HL-60 (cell line): ENCODE measurements around the gene RAB10.

ENCODE experiments used
- DNase-seq, 2 experiments: peaks; one replicate each; pipeline ENCODE4 v3.0.0-alpha.2; 2010 to 2020; ENCODE audit warnings: low read depth in 1 of 2, low spot score in 1 of 2
- H3K27ac ChIP-seq: fragments of 250-450 bp; sonication (Bioruptor Pico); replicated peaks from 2 replicates; pipeline ENCODE4 v1.5.1; 2020; ENCODE audit warnings: mild to moderate bottlenecking, moderate library complexity
- H3K27me3 ChIP-seq: fragments of 250-450 bp; sonication (Bioruptor Pico); 2 replicates; pipeline ENCODE4 v1.5.1; 2021; ENCODE audit warnings: mild to moderate bottlenecking, moderate library complexity; ENCODE audit not compliant: insufficient read depth, poor library complexity, severe bottlenecking
- H3K4me3 ChIP-seq: replicated peaks from 2 replicates; pipeline ENCODE4 v1.5.1; 2011; ENCODE audit warnings: mild to moderate bottlenecking, control low read depth, low read length; ENCODE audit not compliant: insufficient read depth
- CTCF ChIP-seq: IDR thresholded peaks from one replicate; pipeline ENCODE4 v1.5.1; 2011; ENCODE audit warnings: low read length, control low read depth, inconsistent platforms; ENCODE audit not compliant: insufficient read depth
- GABPA ChIP-seq: IDR thresholded peaks from 2 replicates; pipeline ENCODE4 v1.6.1; 2012; ENCODE audit warnings: low read depth
- POLR2AphosphoS5 ChIP-seq: IDR thresholded peaks from 2 replicates; pipeline ENCODE4 v1.6.1; 2012; ENCODE audit warnings: low read depth
- REST ChIP-seq: IDR thresholded peaks from 2 replicates; pipeline ENCODE4 v1.6.1; 2012; ENCODE audit warnings: low read depth; ENCODE audit not compliant: insufficient replicate concordance
- SPI1 ChIP-seq: IDR thresholded peaks from 2 replicates; pipeline ENCODE4 v1.6.1; 2012; ENCODE audit warnings: low read depth, mild to moderate bottlenecking, borderline replicate concordance

The RAB10 gene

GRCh38 chr2:26073830-26074229, 39.9 kb downstream of the RAB10 start:
- no peak for DNase-seq
- TF ChIP-seq REST (no peak), GABPA (no peak), SPI1 (no peak)
- H3K27ac ChIP-seq: no peak overlapping the region
- H3K4me3 ChIP-seq: no peak overlapping the region
- no peaks in the 10 kb centered on the region for H3K27me3 ChIP-seq

- Histone ChIP-seq H3K27ac (no peak overlapping the region), H3K4me3 (no peak overlapping the region), H3K27me3 (no peaks in the 10 kb centered on the region)
- no peak for DNase-seq
- TF ChIP-seq CTCF (no peak), POLR2AphosphoS5 (no peak), SPI1 (no peak), GABPA (no peak), REST (no peak)
These were observed 40.8 kb downstream of the RAB10 start for GRCh38 chr2:26074676-26075075.

- no peak overlapping the region for H3K27ac ChIP-seq
- no peak for DNase-seq
These were observed 41.3 kb downstream of the RAB10 start for GRCh38 chr2:26075173-26075572.

More at GRCh38 chr2:26075173-26075572, 41.3 kb downstream of the RAB10 start:
- Histone ChIP-seq H3K4me3 (no peak overlapping the region), H3K27me3 (no peaks in the 10 kb centered on the region)
- no peak for TF ChIP-seq REST
- no peak for TF ChIP-seq GABPA
